GM10248 (cell line): ENCODE measurements around the gene LRRC45.

Experiments
- CTCF ChIA-PET: fragments of 300-600 bp; sonication (Branson Sonifier 250); formaldehyde crosslinking; extraction: SDS; loops from one replicate; lab custom pipeline; 2021; ENCODE audit warnings: antibody characterized with exemption; lab: Yijun Ruan, JAX
- POLR2A ChIA-PET: fragments of 350-650 bp; sonication (Branson Sonifier 250); formaldehyde crosslinking; extraction: SDS; loops from one replicate; lab custom pipeline; 2020; ENCODE audit warnings: antibody characterized with exemption; lab: Yijun Ruan, JAX
- DNase-seq: peaks from one replicate; pipeline ENCODE4 v3.0.0; 2012; ENCODE audit errors: extremely low spot score
- TF ChIP-seq, protein P1 (sequence below): IDR thresholded peaks from 2 replicates; pipeline ENCODE4 v1.5.1; 2012; ENCODE audit warnings: mild to moderate bottlenecking, low read depth; ENCODE audit errors: extremely low read depth, missing control alignments, control extremely low read depth

LRRC45 gene

DNA sequence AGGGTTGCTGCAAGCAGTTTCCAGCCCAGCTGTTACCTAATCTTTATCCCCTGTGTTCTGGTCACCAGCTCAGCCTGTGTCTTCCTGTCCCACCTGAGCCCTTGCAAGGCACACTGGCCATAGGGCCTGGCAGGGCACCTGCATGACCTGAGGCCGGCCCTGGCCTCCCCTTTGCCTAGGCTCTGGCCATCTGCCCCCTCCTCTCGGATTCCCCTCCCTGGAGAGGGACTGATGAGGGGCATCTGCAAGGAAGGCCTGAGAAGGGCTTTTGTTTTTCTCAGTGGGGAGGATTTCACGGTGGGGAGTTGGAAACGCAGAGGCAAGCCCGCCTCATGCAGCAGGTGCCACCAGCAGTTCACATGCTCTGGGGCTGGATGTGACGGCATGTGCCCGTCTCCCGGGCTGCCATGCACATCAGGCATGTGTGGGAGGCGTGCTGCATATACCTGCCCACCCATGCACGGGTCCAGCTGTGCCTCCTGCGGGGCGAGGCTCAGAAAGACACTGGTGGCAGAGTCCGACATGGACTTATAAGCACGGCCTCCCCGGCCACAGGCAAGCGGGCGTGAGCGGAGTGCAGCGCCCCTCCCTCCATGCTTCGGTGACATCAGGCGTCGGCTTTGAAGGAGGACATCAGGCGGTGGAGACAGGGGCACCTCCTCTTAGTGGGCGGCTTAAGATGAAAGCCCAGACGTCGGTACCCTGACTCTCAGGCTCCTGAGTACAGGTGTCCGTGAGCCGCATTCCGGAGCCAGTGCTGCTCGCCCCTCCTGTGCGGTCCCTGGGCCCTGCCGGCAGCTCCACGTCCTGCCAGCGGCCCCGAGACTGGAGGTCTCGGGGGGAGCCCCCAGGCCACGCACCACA, 29.1 kb upstream of the LRRC45 start:
- ChIA-PET CTCF (no interaction called here), POLR2A (no interaction called here)
- DNase-seq: no peak
- TF ChIP-seq, protein P1, sequence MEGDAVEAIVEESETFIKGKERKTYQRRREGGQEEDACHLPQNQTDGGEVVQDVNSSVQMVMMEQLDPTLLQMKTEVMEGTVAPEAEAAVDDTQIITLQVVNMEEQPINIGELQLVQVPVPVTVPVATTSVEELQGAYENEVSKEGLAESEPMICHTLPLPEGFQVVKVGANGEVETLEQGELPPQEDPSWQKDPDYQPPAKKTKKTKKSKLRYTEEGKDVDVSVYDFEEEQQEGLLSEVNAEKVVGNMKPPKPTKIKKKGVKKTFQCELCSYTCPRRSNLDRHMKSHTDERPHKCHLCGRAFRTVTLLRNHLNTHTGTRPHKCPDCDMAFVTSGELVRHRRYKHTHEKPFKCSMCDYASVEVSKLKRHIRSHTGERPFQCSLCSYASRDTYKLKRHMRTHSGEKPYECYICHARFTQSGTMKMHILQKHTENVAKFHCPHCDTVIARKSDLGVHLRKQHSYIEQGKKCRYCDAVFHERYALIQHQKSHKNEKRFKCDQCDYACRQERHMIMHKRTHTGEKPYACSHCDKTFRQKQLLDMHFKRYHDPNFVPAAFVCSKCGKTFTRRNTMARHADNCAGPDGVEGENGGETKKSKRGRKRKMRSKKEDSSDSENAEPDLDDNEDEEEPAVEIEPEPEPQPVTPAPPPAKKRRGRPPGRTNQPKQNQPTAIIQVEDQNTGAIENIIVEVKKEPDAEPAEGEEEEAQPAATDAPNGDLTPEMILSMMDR: no peak

DNA sequence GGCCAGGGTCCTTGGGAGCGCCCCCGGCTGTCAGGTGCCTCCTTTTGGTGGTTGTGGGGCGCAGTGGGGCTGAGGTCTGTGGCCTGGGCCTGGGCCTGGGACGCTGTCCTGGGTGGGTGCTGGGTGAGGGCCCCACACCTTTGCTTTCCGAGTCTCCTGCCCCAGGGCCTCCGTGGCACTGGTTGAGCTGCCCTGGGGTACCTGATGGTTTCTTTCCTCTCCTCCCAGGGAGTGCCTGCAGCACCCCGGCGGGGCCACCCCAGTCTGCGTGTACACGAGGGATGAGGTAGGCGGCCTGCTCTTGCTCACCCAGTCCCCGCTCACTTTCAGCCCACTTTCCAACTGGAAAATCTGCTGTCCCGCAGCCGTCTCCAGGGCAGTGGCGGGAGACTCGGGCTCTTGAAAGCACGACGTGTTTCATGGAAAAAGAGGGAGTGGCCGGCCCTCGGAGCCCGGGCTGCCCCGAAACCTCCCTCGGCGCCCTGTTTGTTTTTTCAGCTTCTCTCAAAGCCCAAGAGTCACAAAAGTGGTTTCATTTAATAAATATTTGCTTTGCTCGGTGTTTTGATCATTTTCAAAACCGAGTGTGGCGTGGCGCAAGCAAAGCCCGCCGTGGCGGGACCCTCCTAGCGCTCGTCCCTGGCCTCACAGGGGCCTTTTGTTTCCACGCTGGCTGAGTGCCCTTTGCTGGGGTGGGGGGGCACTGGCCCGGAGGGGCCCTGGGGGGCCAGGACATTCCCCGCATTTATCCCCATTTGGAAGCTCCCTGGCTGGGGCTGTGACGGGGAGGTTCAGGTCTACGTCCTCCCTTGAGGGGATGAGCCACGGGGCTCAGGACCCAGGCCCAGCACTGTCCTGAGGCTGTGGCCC, 28.3 kb upstream of the LRRC45 start:
- DNase-seq: no peak
- POLR2A ChIA-PET: no interaction called here
- TF ChIP-seq, protein P1: no peak
- CTCF ChIA-PET: interaction anchor here (0.9 to 1.2 kb wide), 2 partner anchors 34 to 35 kb away, joined by 3 read pairs; no protein-coding TSS in a partner anchor

DNA sequence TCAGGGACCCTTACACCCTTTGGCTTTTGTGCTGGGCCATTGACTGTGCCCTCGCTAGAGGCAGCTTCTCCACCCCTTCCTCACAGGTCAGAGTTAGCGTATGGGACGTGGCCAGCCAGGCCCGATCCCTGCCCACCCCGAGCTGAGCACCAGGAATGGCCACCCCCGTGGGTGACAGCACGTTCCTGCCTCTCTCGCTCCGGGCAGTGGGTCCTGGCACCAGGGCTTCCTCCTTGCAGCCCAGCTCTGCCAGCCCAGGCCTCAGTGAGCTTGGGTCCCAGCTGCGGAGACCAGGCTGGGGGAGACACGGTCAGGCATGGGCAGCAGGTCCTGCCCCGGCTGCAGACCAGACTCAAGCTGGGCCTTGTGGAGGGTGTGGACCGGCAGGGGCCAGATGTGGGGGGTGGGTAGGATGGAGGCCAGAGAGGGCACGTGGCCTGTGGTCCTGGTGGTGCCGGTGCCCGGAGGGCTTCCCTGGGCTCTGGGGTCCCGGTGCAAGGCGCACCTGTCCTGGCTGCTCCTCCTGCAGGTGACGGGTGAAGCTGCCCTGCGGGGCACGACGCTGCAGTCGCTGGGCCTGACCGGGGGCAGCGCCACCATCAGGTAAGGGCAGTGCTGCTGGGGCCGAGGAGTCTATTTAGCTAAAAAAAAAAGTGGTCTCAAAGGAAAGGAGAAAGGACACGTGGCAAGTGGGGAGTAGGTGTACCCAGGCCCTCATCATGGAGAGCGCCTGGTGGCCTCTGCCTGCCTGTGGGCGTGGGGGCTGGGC, 27.5 kb upstream of the LRRC45 start:
- ChIA-PET CTCF (interaction anchor here (0.9 to 1.2 kb wide), 2 partner anchors 33 to 36 kb away, joined by 3 read pairs; no protein-coding TSS in a partner anchor), POLR2A (no interaction called here)
- DNase-seq: no peak
- TF ChIP-seq, protein P1: no peak

DNA sequence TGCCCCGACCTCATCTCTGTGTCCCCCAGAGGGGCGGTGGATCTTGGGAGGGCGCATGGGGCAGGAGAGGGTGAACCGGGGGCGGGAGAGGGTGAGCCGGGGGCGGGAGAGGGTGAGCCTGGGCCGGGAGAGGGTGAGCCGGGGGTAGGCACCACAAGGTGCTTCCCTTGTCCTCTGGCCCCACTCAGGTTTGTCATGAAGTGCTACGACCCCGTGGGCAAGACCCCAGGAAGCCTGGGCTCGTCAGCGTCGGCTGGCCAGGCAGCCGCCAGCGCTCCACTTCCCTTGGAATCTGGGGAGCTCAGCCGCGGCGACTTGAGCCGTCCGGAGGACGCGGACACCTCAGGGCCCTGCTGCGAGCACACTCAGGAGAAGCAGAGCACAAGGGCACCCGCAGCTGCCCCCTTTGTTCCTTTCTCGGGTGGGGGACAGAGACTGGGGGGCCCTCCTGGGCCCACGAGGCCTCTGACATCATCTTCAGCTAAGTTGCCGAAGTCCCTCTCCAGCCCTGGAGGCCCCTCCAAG, 26.8 kb upstream of the LRRC45 start:
- POLR2A ChIA-PET: interaction anchor here (0.5 kb wide), 1 partner anchor 26 kb away, joined by 3 read pairs; no protein-coding TSS in a partner anchor
- TF ChIP-seq, protein P1: no peak
- no peak for DNase-seq
- CTCF ChIA-PET: interaction anchor here (0.8 to 1.7 kb wide), 2 partner anchors 24 to 34 kb away, joined by 3 to 5 read pairs; no protein-coding TSS in a partner anchor

DNA sequence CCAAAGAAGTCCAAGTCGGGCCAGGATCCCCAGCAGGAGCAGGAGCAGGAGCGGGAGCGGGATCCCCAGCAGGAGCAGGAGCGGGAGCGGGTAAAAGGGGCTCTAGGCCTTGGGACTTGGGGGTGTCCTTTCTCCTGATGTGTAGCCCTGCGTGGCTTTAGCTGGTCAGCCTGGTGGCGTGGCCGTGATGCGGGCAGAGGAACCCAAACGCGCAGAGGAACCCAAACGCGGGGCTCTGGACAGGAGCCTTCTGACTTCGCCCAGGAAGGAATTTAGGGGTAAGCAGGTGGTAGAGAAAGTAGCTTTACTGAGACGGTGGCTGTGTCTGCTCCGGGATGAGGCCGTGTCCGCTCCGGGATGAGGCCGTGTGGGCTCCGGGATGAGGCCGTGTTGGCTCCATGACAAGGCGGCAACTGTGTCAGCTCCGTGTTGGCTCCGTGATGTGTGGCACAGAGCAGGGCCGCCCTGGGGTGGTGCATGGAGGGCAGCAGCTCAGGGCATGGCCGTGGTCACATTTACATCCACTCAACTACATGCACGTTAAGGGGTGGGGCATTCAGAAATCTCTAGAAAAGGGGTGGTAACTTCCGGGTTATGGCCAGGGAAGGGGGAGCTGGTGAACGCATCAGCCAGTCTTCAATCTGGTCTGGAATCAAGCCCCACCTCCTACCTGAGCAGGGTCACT, 26.2 kb upstream of the LRRC45 start:
- no peak for DNase-seq
- ChIA-PET POLR2A (interaction anchor here (0.5 to 0.6 kb wide), 2 partner anchors 27 to 61 kb away, joined by 3 to 4 read pairs; no protein-coding TSS in a partner anchor), CTCF (interaction anchor here (0.8 to 1.7 kb wide), 2 partner anchors 24 to 34 kb away, joined by 3 to 5 read pairs; no protein-coding TSS in a partner anchor)
- TF ChIP-seq, protein P1: no peak
